ENCODE results near the gene TOMM20L. TPM values are rescaled to one million over a fixed set of nuclear protein-coding genes. Genes with fewer than 3 reads are reported as not detected.
A peak's percentile ranks its signal among the peaks of the same experiment; 100 is the strongest.

Gene TOMM20L
- total and polyA plus RNA-seq, 7 donors = not detected

- Histone ChIP-seq H3K36me3 (ENCODE audit: insufficient read depth in 1 of 2, low read depth in 1 of 2) (peaks cover 16 to 83% of the 10 kb centered on the region in 2 donors), H3K27me3 (ENCODE audit: insufficient read depth in 3 of 3, low read length in 2 of 3) (no peaks in the 10 kb centered on the region), H3K4me1 (no peaks in the 10 kb centered on the region), H3K9me3 (no peaks in the 10 kb centered on the region), H3K4me3 (no peak overlapping the region), H3K27ac (no peak overlapping the region)
- intact Hi-C loops (cut with DNase I) = loop anchor here (10.0 kb wide), 1 partner anchor 258 kb away; no protein-coding TSS in a partner anchor
- WGBS, 3 donors = 88 to 96% (median 95%) methylated on average over 3 of the region's 3 CpGs
- TF ChIP-seq CTCF (IDR thresholded peaks at IDR 0.05) = peak; percentile 36
- ATAC-seq = peak in 1 of 4 donors; percentile 46
- no peak for DNase-seq
Measured at GRCh38 chr14:58362798-58363412, 32.8 kb upstream of the TOMM20L start.

- Histone ChIP-seq H3K27me3 (ENCODE audit: insufficient read depth in 3 of 3, low read length in 2 of 3) (no peaks in the 10 kb centered on the region), H3K4me3 (no peak overlapping the region), H3K36me3 (ENCODE audit: insufficient read depth in 1 of 2, low read depth in 1 of 2) (peaks cover 16 to 85% of the 10 kb centered on the region in 2 donors), H3K27ac (no peak overlapping the region), H3K9me3 (no peaks in the 10 kb centered on the region), H3K4me1 (no peaks in the 10 kb centered on the region)
- intact Hi-C loops (cut with DNase I) = loop anchor here (10.0 kb wide), 1 partner anchor 260 kb away; no protein-coding TSS in a partner anchor
- no peak for DNase-seq
- 90 to 94% (median 92%) methylated on average over 4 of the region's 4 CpGs for WGBS, 3 donors
- no peak for TF ChIP-seq CTCF (IDR thresholded peaks at IDR 0.05)
- no peak for ATAC-seq
Measured at GRCh38 chr14:58364316-58364715, 31.4 kb upstream of the TOMM20L start.

GRCh38 chr14:58367296-58367695 lies 28.4 kb upstream of the TOMM20L start:
- no peak overlapping the region for H3K27ac ChIP-seq
- H3K4me1 ChIP-seq = no peaks in the 10 kb centered on the region
- H3K36me3 ChIP-seq (ENCODE audit: insufficient read depth in 1 of 2, low read depth in 1 of 2) = peaks cover 6 to 85% of the 10 kb centered on the region in 2 donors
- H3K4me3 ChIP-seq = no peak overlapping the region
- no peak for DNase-seq
- TF ChIP-seq CTCF (IDR thresholded peaks at IDR 0.05) = no peak
- H3K9me3 ChIP-seq = no peaks in the 10 kb centered on the region
- 84 to 91% (median 87%) methylated on average over 3 of the region's 3 CpGs for WGBS, 3 donors
- no peaks in the 10 kb centered on the region for H3K27me3 ChIP-seq (ENCODE audit: insufficient read depth in 3 of 3, low read length in 2 of 3)
- no peak for ATAC-seq
- intact Hi-C loops (cut with DNase I) = loop anchor here (10.0 kb wide), 1 partner anchor 262 kb away; no protein-coding TSS in a partner anchor

- WGBS, 3 donors = 89 to 100% (median 95%) methylated on average over 1 of the region's 1 CpG
- Histone ChIP-seq H3K36me3 (ENCODE audit: insufficient read depth in 1 of 2, low read depth in 1 of 2) (peaks cover 6 to 100% of the 10 kb centered on the region in 2 donors), H3K4me1 (no peaks in the 10 kb centered on the region), H3K9me3 (no peaks in the 10 kb centered on the region), H3K4me3 (no peak overlapping the region), H3K27me3 (ENCODE audit: insufficient read depth in 3 of 3, low read length in 2 of 3) (no peaks in the 10 kb centered on the region), H3K27ac (no peak overlapping the region)
- no peak for TF ChIP-seq CTCF (IDR thresholded peaks at IDR 0.05)
- ATAC-seq (no peak), DNase-seq (no peak)
- intact Hi-C loops (cut with DNase I) = loop anchor here (10.0 kb wide), 1 partner anchor 264 kb away; no protein-coding TSS in a partner anchor
Measured at GRCh38 chr14:58368956-58369355, 26.8 kb upstream of the TOMM20L start.

- TF ChIP-seq CTCF (IDR thresholded peaks at IDR 0.05) = no peak
- Histone ChIP-seq H3K4me1 (no peaks in the 10 kb centered on the region), H3K4me3 (no peak overlapping the region), H3K36me3 (ENCODE audit: insufficient read depth in 1 of 2, low read depth in 1 of 2) (peaks cover 0 to 74% of the 10 kb centered on the region in 2 donors), H3K27ac (no peak overlapping the region), H3K27me3 (ENCODE audit: insufficient read depth in 3 of 3, low read length in 2 of 3) (no peaks in the 10 kb centered on the region), H3K9me3 (no peaks in the 10 kb centered on the region)
- no peak for ATAC-seq
- intact Hi-C loops (cut with DNase I) = no loop called here
- no peak for DNase-seq
Measured at GRCh38 chr14:58376791-58377190, 18.9 kb upstream of the TOMM20L start.
